SU-DHL-6 (cell line): Measurements from ENCODE around the gene SLC7A10.

ENCODE experiments used
- H2AFZ ChIP-seq: fragments of 200-600 bp; sonication (generic); 2 replicates; pipeline ENCODE4 v1.6.1; 2014; ENCODE audit warnings: low read depth, mild to moderate bottlenecking, moderate library complexity, mixed read lengths, antibody characterized with exemption, low read length; ENCODE audit not compliant: severe bottlenecking
- H3F3A ChIP-seq: fragments of 200-600 bp; shearing (Covaris generic); 2 replicates; pipeline ENCODE4 v1.6.0; 2016; ENCODE audit warnings: antibody characterized with exemption, mild to moderate bottlenecking; ENCODE audit not compliant: insufficient read depth
- H3K27ac ChIP-seq: fragments of 200-600 bp; sonication (generic); 2 replicates; pipeline ENCODE4 v1.5.1; 2016; ENCODE audit warnings: low read depth, mild to moderate bottlenecking, low read length, moderate library complexity, mixed read lengths
- H3K27me3 ChIP-seq: fragments of 200-600 bp; sonication (generic), shearing (Covaris generic); 2 replicates; pipeline ENCODE4 v1.6.0; 2014; ENCODE audit warnings: mild to moderate bottlenecking, low read length
- H3K36me3 ChIP-seq: fragments of 200-600 bp; sonication (generic); 2 replicates; pipeline ENCODE4 v1.6.1; 2014; ENCODE audit warnings: mild to moderate bottlenecking, low read length, mixed read lengths
- H3K4me2 ChIP-seq: fragments of 300-600, 200-600 bp; shearing (Covaris generic), sonication (generic); 2 replicates; pipeline ENCODE4 v1.6.0; 2014; ENCODE audit warnings: low read length, low read depth, mild to moderate bottlenecking; ENCODE audit not compliant: poor library complexity, severe bottlenecking
- H3K4me3 ChIP-seq: fragments of 200-600 bp; sonication (generic); 2 replicates; pipeline ENCODE4 v1.5.1; 2014; ENCODE audit warnings: antibody characterized with exemption, low read length, mild to moderate bottlenecking, mixed read lengths; ENCODE audit not compliant: insufficient read depth, poor library complexity, severe bottlenecking
- H3K79me2 ChIP-seq: fragments of 200-600 bp; sonication (generic); 2 replicates; pipeline ENCODE4 v1.6.1; 2014; ENCODE audit warnings: mild to moderate bottlenecking, low read length, moderate library complexity; ENCODE audit not compliant: insufficient read depth
- H3K9ac ChIP-seq: fragments of 200-600 bp; sonication (generic); 2 replicates; pipeline ENCODE4 v1.7.0; 2014; ENCODE audit warnings: mild to moderate bottlenecking, low read length
- H3K9me2 ChIP-seq: fragments of 200-600 bp; sonication (generic); replicated peaks from 2 replicates; pipeline ENCODE4 v1.6.1; 2014; ENCODE audit warnings: low read length; ENCODE audit not compliant: insufficient read depth
- H3K9me3 ChIP-seq: fragments of 200-600 bp; sonication (generic); 2 replicates; pipeline ENCODE4 v1.6.1; 2014; ENCODE audit warnings: low read length, mixed read lengths; ENCODE audit not compliant: insufficient read depth
- H4K20me1 ChIP-seq: fragments of 200-600 bp; sonication (generic); 2 replicates; pipeline ENCODE4 v1.6.1; 2014; ENCODE audit warnings: low read depth, mild to moderate bottlenecking, antibody characterized with exemption, low read length, moderate library complexity, mixed read lengths
- CTCF ChIP-seq: fragments of 200-600 bp; sonication (generic); IDR thresholded peaks from one replicate; pipeline ENCODE4 v1.5.1; 2017; ENCODE audit warnings: antibody characterized with exemption, mild to moderate bottlenecking, low read length, moderate library complexity; ENCODE audit not compliant: insufficient read depth, poor library complexity, severe bottlenecking
- EZH2phosphoT487 ChIP-seq: fragments of 200-600 bp; sonication (generic), shearing (Covaris generic); conservative IDR thresholded peaks from 2 replicates; pipeline ENCODE4 v1.6.1; 2018; ENCODE audit warnings: mild to moderate bottlenecking, antibody characterized with exemption, low read length, moderate library complexity, mixed read lengths

Gene SLC7A10

GRCh38 chr19:33220735-33221134 is 4.9 kb downstream of the SLC7A10 start:
- H4K20me1 ChIP-seq, result no peaks in the 10 kb centered on the region
- no peaks in the 10 kb centered on the region for H3K27me3 ChIP-seq
- no peak overlapping the region for H3K4me3 ChIP-seq
- H3K9ac ChIP-seq, result no peak overlapping the region
- H3K79me2 ChIP-seq, result no peaks in the 10 kb centered on the region
- no peak overlapping the region for H3K27ac ChIP-seq
- H3K4me2 ChIP-seq, result no peak overlapping the region
- no peaks in the 10 kb centered on the region for H3K9me2 ChIP-seq
- no peaks in the 10 kb centered on the region for H3K36me3 ChIP-seq
- no peak for TF ChIP-seq CTCF
- no peak for TF ChIP-seq EZH2phosphoT487
- H2AFZ ChIP-seq, result no peak overlapping the region
- no peaks in the 10 kb centered on the region for H3F3A ChIP-seq
- no peaks in the 10 kb centered on the region for H3K9me3 ChIP-seq

GRCh38 chr19:33220115-33220514 is 5.5 kb downstream of the SLC7A10 start:
- Histone ChIP-seq H3K27me3 (no peaks in the 10 kb centered on the region), H2AFZ (no peak overlapping the region), H3K9me2 (no peaks in the 10 kb centered on the region), H3K79me2 (no peaks in the 10 kb centered on the region), H3F3A (no peaks in the 10 kb centered on the region), H4K20me1 (no peaks in the 10 kb centered on the region), H3K9ac (no peak overlapping the region), H3K4me2 (no peak overlapping the region), H3K4me3 (no peak overlapping the region), H3K27ac (no peak overlapping the region), H3K36me3 (no peaks in the 10 kb centered on the region), H3K9me3 (no peaks in the 10 kb centered on the region)
- TF ChIP-seq EZH2phosphoT487, result no peak
- no peak for TF ChIP-seq CTCF

- Histone ChIP-seq H3F3A (no peaks in the 10 kb centered on the region), H3K4me2 (no peak overlapping the region), H3K36me3 (no peaks in the 10 kb centered on the region), H3K4me3 (no peak overlapping the region), H3K9me2 (no peaks in the 10 kb centered on the region), H3K9ac (no peak overlapping the region), H3K9me3 (no peaks in the 10 kb centered on the region), H4K20me1 (no peaks in the 10 kb centered on the region), H3K27ac (no peak overlapping the region), H2AFZ (no peak overlapping the region), H3K27me3 (no peaks in the 10 kb centered on the region), H3K79me2 (no peaks in the 10 kb centered on the region)
- TF ChIP-seq EZH2phosphoT487 (no peak), CTCF (no peak)
Measured at GRCh38 chr19:33219261-33219815, 6.3 kb downstream of the SLC7A10 start.

- Histone ChIP-seq H3K9me3 (no peaks in the 10 kb centered on the region), H3K27ac (no peak overlapping the region)
Measured at GRCh38 chr19:33217881-33218280, 7.8 kb downstream of the SLC7A10 start.

More at GRCh38 chr19:33217881-33218280, 7.8 kb downstream of the SLC7A10 start:
- Histone ChIP-seq H3K9ac (no peak overlapping the region), H3K79me2 (no peaks in the 10 kb centered on the region), H3K4me2 (no peak overlapping the region), H2AFZ (no peak overlapping the region), H3K27me3 (no peaks in the 10 kb centered on the region), H3K36me3 (no peaks in the 10 kb centered on the region), H3K4me3 (no peak overlapping the region), H3K9me2 (no peaks in the 10 kb centered on the region), H3F3A (no peaks in the 10 kb centered on the region), H4K20me1 (no peaks in the 10 kb centered on the region)
- TF ChIP-seq CTCF (no peak), EZH2phosphoT487 (no peak)
